MM.1S (cell line): ENCODE measurements around the gene TGFBR3.

Source experiments
- DNase-seq: peaks from one replicate; pipeline ENCODE4 v3.0.0-alpha.2; 2015
- H2AFZ ChIP-seq: fragments of 300-600 bp; sonication (generic); 2 replicates; pipeline ENCODE4 v1.6.0; 2016; ENCODE audit warnings: antibody characterized with exemption, low read length
- H3F3A ChIP-seq: fragments of 300-600 bp; sonication (generic); 2 replicates; pipeline ENCODE4 v1.6.1; 2016; ENCODE audit warnings: mild to moderate bottlenecking, antibody characterized with exemption, low read length, moderate library complexity, mixed read lengths; ENCODE audit not compliant: insufficient read depth
- H3K27ac ChIP-seq: fragments of 300-600 bp; sonication (generic); 2 replicates; pipeline ENCODE4 v1.5.1; 2016; ENCODE audit warnings: mild to moderate bottlenecking, low read length
- H3K27me3 ChIP-seq: fragments of 300-600 bp; sonication (generic); replicated peaks from 2 replicates; pipeline ENCODE4 v1.6.0; 2016; ENCODE audit warnings: low read length; ENCODE audit not compliant: insufficient read depth
- H3K36me3 ChIP-seq: fragments of 300-600 bp; sonication (generic); replicated peaks from 2 replicates; pipeline ENCODE4 v1.6.1; 2016; ENCODE audit warnings: mild to moderate bottlenecking, low read length, mixed read lengths; ENCODE audit not compliant: insufficient read depth
- H3K4me1 ChIP-seq: fragments of 300-600 bp; sonication (generic); 2 replicates; pipeline ENCODE4 v1.6.1; 2016; ENCODE audit warnings: low read length, mixed read lengths
- H3K4me2 ChIP-seq: fragments of 300-600 bp; sonication (generic); 2 replicates; pipeline ENCODE4 v1.6.0; 2016; ENCODE audit warnings: low read depth, low read length
- H3K4me3 ChIP-seq: fragments of 300-600 bp; sonication (generic); 2 replicates; pipeline ENCODE4 v1.5.1; 2016; ENCODE audit warnings: low read length, mixed read lengths
- H3K79me2 ChIP-seq: fragments of 300-600 bp; sonication (generic); 2 replicates; pipeline ENCODE4 v1.6.1; 2016; ENCODE audit warnings: mixed run types, low read length, mixed read lengths
- H3K9ac ChIP-seq: fragments of 300-600 bp; sonication (generic); 2 replicates; pipeline ENCODE4 v1.6.1; 2016; ENCODE audit warnings: low read length, mixed read lengths
- H3K9me2 ChIP-seq: fragments of 300-600 bp; sonication (generic); replicated peaks from 2 replicates; pipeline ENCODE4 v1.6.1; 2016; ENCODE audit warnings: mild to moderate bottlenecking, low read length, mixed read lengths; ENCODE audit not compliant: insufficient read depth
- H3K9me3 ChIP-seq: fragments of 300-600 bp; sonication (generic); replicated peaks from 2 replicates; pipeline ENCODE4 v1.6.1; 2016; ENCODE audit warnings: mild to moderate bottlenecking, low read length, mixed read lengths; ENCODE audit not compliant: insufficient read depth
- H4K20me1 ChIP-seq: fragments of 300-600 bp; sonication (generic); 2 replicates; pipeline ENCODE4 v1.6.1; 2016; ENCODE audit warnings: mild to moderate bottlenecking, low read length, moderate library complexity, mixed read lengths; ENCODE audit not compliant: insufficient read depth
- EZH2 ChIP-seq: fragments of 300-600 bp; sonication (generic); optimal IDR thresholded peaks from 2 replicates; pipeline ENCODE3; 2017; ENCODE audit warnings: low read depth, mild to moderate bottlenecking, antibody characterized with exemption, low read length, mixed read lengths
- EZH2phosphoT487 ChIP-seq: fragments of 300-600 bp; sonication (generic); IDR thresholded peaks from 2 replicates; pipeline ENCODE4 v1.6.1; 2018; ENCODE audit warnings: antibody characterized with exemption, low read length
- TF ChIP-seq, protein P1 (sequence below): fragments of 300-600 bp; sonication (generic); IDR thresholded peaks from 2 replicates; pipeline ENCODE4 v1.5.1; 2016; ENCODE audit warnings: antibody characterized with exemption, low read length, mixed read lengths

Gene TGFBR3

DNA sequence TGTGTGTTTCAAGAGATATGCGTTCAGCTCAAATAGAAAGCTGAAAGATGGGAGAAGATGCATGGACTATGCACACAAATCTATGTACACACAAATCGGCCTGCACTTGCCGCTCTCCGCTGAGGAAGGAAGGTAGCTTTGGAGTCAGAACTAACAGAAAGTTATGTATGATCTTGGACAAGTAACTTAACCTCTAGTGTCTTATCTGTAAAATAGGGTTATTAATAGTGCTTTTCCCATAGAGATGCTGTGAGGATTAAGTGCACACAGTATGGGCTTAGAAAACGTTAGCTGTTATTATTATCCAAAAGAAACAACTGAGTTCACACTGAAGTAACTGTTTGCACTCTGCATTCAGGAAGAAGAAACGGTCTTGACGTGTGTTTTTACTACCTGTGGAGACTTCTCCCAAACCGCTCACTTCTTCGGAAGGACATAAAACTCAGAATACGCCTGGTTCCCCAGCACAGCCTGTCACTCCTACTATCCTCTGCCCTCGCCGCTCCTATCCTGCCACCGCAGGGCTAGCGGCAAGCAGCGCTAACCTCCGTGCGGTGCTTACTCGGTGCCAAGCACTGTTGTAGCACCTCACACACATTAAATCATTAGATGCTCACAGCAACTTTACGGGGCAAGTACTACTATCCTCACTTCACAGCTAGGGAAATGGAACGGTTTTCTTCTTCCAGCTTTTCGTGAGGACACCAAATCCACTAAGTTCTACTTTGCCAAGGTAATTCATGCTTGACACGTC, 1.3 kb downstream of the TGFBR3 start:
- H3K9me3 ChIP-seq, result no peaks in the 10 kb centered on the region
- no peaks in the 10 kb centered on the region for H3K79me2 ChIP-seq
- TF ChIP-seq EZH2phosphoT487, result no peak
- TF ChIP-seq EZH2, result no peak
- TF ChIP-seq, protein P1, sequence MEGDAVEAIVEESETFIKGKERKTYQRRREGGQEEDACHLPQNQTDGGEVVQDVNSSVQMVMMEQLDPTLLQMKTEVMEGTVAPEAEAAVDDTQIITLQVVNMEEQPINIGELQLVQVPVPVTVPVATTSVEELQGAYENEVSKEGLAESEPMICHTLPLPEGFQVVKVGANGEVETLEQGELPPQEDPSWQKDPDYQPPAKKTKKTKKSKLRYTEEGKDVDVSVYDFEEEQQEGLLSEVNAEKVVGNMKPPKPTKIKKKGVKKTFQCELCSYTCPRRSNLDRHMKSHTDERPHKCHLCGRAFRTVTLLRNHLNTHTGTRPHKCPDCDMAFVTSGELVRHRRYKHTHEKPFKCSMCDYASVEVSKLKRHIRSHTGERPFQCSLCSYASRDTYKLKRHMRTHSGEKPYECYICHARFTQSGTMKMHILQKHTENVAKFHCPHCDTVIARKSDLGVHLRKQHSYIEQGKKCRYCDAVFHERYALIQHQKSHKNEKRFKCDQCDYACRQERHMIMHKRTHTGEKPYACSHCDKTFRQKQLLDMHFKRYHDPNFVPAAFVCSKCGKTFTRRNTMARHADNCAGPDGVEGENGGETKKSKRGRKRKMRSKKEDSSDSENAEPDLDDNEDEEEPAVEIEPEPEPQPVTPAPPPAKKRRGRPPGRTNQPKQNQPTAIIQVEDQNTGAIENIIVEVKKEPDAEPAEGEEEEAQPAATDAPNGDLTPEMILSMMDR, result no peak
- H2AFZ ChIP-seq, result peak overlapping the region; percentile 97
- peak overlapping the region; percentile 75 for H3K4me3 ChIP-seq
- DNase-seq, result no peak
- H3K4me1 ChIP-seq, result no peaks in the 10 kb centered on the region
- no peaks in the 10 kb centered on the region for H4K20me1 ChIP-seq
- H3K27ac ChIP-seq, result no peak overlapping the region
- H3K9ac ChIP-seq, result no peak overlapping the region
- H3K9me2 ChIP-seq, result no peaks in the 10 kb centered on the region
- H3K4me2 ChIP-seq, result peak overlapping the region; percentile 95
- H3K36me3 ChIP-seq, result no peaks in the 10 kb centered on the region
- H3K27me3 ChIP-seq, result 0 out of 2 replicates have a peak, but pooled peaks cover 3% of the 10 kb centered on the region
- 0 out of 2 replicates have a peak, but pooled peaks cover 3% of the 10 kb centered on the region for H3F3A ChIP-seq

DNA sequence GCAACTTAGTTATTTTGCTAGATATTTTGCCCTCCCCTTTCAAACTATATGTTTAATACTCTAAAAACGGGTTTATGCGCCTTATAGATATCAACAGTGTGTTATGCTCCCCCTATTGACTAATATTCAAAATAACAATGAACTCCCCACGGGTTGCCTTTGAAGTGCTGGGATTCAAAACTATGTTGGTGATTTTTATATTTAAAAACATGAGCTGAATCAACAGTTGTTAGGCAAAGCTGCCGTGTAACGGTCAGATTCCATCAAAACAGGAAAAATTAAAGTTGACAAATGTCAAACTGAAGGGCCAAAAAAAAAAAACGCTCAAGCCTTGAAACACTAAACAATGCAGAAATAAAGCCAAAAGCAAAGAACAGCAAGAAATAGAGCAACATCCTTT, 2.5 kb downstream of the TGFBR3 start:
- no peaks in the 10 kb centered on the region for H4K20me1 ChIP-seq
- no peaks in the 10 kb centered on the region for H3K79me2 ChIP-seq
- no peaks in the 10 kb centered on the region for H3K4me1 ChIP-seq
- H3K9me2 ChIP-seq, result no peaks in the 10 kb centered on the region
- DNase-seq, result peak; percentile 45
- no peak overlapping the region for H3K4me2 ChIP-seq
- TF ChIP-seq EZH2 (no peak), EZH2phosphoT487 (no peak)
- TF ChIP-seq, protein P1, result peak; percentile 53
- no peak overlapping the region for H2AFZ ChIP-seq
- no peak overlapping the region for H3K27ac ChIP-seq
- no peak overlapping the region for H3K9ac ChIP-seq
- H3F3A ChIP-seq, result 0 out of 2 replicates have a peak, but pooled peaks cover 3% of the 10 kb centered on the region
- no peak overlapping the region for H3K4me3 ChIP-seq
- no peaks in the 10 kb centered on the region for H3K9me3 ChIP-seq
- H3K27me3 ChIP-seq, result 0 out of 2 replicates have a peak, but pooled peaks cover 3% of the 10 kb centered on the region
- no peaks in the 10 kb centered on the region for H3K36me3 ChIP-seq

DNA sequence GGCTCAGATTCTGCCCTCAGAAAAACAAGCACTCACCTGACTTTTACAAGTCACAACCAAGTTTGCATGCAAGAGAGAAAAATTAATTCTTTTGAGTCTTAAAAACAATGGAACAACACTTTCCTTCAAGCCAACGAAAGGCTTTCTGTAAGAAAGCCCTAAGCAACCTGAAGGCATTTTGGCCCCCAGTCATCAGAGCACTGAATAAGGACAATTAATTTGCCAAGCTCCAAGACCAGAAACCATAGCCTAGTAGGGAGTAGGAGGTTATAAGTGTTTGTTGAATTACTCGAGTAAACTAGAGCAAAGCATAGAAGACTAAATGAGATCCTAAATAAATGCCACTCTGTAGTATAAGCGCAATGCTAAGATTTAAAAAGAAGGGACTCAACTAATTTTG, 4.7 kb downstream of the TGFBR3 start:
- Histone ChIP-seq H3K9ac (no peak overlapping the region), H3K79me2 (no peaks in the 10 kb centered on the region), H3K9me2 (no peaks in the 10 kb centered on the region), H3K4me2 (no peak overlapping the region), H3K4me3 (no peak overlapping the region), H3K9me3 (no peaks in the 10 kb centered on the region), H4K20me1 (no peaks in the 10 kb centered on the region), H3F3A (no peaks in the 10 kb centered on the region), H3K27ac (no peak overlapping the region), H3K4me1 (no peaks in the 10 kb centered on the region), H3K36me3 (no peaks in the 10 kb centered on the region), H3K27me3 (0 out of 2 replicates have a peak, but pooled peaks cover 3% of the 10 kb centered on the region), H2AFZ (no peak overlapping the region)
- DNase-seq, result no peak
- TF ChIP-seq EZH2 (no peak), EZH2phosphoT487 (no peak)
- TF ChIP-seq, protein P1, result no peak
